Esophagus muscularis mucosa (tissue), 4 donors: ENCODE measurements around the gene MNAT1. TPM values are rescaled to one million over a fixed set of nuclear protein-coding genes. Genes with fewer than 3 reads are reported as not detected.

Experiments used
- DNase-seq: peaks from one replicate; pipeline ENCODE4 v3.0.0-alpha.2; 2017; ENCODE audit errors: extremely low spot score
- H3K27ac ChIP-seq, 4 donors: fragments of 200-600 bp; sonication (generic); replicated peaks in 1 of 4; 1 replicate in 3 of 4; 2 replicates in 1 of 4; pipeline ENCODE4 v1.5.1; 2016 to 2019; ENCODE audit warnings: mild to moderate bottlenecking in 1 of 4
- H3K27me3 ChIP-seq, 4 donors: fragments of 200-600 bp; sonication (generic); one replicate each; pipeline versions ENCODE4 v1.5.1 to v1.6.0; 2016 to 2019
- H3K36me3 ChIP-seq, 4 donors: fragments of 200-600 bp; sonication (generic); one replicate each; pipeline ENCODE4 v1.5.1; 2016 to 2019
- H3K4me1 ChIP-seq, 4 donors: fragments of 200-600 bp; sonication (generic); one replicate each; pipeline ENCODE4 v1.5.1; 2016 to 2019
- H3K4me3 ChIP-seq, 4 donors: fragments of 200-600 bp; sonication (generic); 1 replicate in 2 of 4; 2 replicates in 2 of 4; pipeline ENCODE4 v1.5.1; 2016 to 2019; ENCODE audit warnings: mild to moderate bottlenecking in 4 of 4, moderate library complexity in 1 of 4
- H3K9me3 ChIP-seq, 4 donors: fragments of 200-600 bp; sonication (generic); 1 replicate in 3 of 4; 2 replicates in 1 of 4; pipeline ENCODE4 v1.5.1; 2016 to 2019
- EP300 ChIP-seq: sonication (generic); formaldehyde crosslinking; IDR thresholded peaks from one replicate; pipeline ENCODE4 v1.6.1; 2017; ENCODE audit warnings: antibody characterized with exemption
- POLR2A ChIP-seq: fragments of 450-650 bp; IDR thresholded peaks from one replicate; pipeline ENCODE4 v1.6.1; 2017; ENCODE audit warnings: antibody characterized with exemption, moderate library complexity, mild to moderate bottlenecking, low read depth
- POLR2AphosphoS5 ChIP-seq, 2 donors: sonication (generic); formaldehyde crosslinking; IDR thresholded peaks; one replicate each; pipeline ENCODE4 v1.6.1; 2017; ENCODE audit warnings: antibody characterized with exemption in 2 of 2
- WGBS: methylation state at CpG from one replicate; pipeline ENCODE4 v1.1.5; 2018; 5-methylcytosine and 5-hydroxymethylcytosine counted together
- intact Hi-C: fragments of 100-400 bp; cut with DNase I; formaldehyde crosslinking; loops from one replicate; pipeline ENCODE4 v1.15.1; 2023
- total RNA-seq, 4 donors: library from RNA; depleted of rRNA; stranded (reverse); fragments of >200 nt; gene quantifications; one replicate each; pipeline versions ENCODE4 v1.1.0 to v1.2.1, GENCODE V29; 2016
- TF ChIP-seq, protein P1 (sequence below), 3 experiments: fragments of 200-600 bp in 2 of 3; fragments of 450-650 bp in 1 of 3; sonication (generic) in 2 of 3; IDR thresholded peaks; one replicate each; pipeline ENCODE4 v1.5.1; 2017 to 2019; ENCODE audit warnings: antibody characterized with exemption in 3 of 3, mild to moderate bottlenecking in 2 of 3, moderate library complexity in 1 of 3

The MNAT1 gene
- total RNA-seq, 4 donors from 2014 or later = 34.9 to 48.2 (median 38.1) TPM

DNA sequence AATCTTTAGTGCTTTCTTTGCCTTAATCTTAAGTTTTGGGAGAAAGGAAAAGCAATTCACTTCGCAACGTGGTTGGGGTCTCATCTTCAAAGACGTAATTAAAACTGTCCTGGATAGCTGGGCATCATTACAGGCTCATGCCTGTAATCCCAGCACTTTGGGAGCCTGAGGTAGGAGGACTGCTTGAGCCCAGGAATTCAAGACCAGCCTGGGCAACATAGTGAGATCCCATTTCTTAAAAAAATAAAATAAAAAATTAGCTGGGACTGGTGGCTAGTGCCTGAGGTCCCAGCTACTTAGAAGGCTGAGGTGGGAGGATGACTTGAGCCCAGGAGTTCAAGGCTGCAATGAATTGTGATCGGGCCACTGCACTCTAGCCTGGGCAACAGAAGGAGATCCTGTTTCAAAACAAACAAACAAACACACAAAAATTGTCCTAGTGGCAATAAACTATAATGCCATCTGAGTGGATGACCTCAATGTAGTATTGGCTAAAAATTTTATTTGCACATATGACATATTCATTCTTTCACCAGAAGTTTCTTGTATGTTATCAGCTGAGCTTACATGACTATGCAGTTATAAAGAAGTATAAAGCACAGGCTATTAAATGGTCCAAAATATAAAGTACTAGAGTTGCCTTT lies 1.6 kb upstream of the MNAT1 start:
- WGBS = 73% methylated on average over 4 of the region's 4 CpGs
- intact Hi-C loops = no loop called here
- TF ChIP-seq, protein P1, sequence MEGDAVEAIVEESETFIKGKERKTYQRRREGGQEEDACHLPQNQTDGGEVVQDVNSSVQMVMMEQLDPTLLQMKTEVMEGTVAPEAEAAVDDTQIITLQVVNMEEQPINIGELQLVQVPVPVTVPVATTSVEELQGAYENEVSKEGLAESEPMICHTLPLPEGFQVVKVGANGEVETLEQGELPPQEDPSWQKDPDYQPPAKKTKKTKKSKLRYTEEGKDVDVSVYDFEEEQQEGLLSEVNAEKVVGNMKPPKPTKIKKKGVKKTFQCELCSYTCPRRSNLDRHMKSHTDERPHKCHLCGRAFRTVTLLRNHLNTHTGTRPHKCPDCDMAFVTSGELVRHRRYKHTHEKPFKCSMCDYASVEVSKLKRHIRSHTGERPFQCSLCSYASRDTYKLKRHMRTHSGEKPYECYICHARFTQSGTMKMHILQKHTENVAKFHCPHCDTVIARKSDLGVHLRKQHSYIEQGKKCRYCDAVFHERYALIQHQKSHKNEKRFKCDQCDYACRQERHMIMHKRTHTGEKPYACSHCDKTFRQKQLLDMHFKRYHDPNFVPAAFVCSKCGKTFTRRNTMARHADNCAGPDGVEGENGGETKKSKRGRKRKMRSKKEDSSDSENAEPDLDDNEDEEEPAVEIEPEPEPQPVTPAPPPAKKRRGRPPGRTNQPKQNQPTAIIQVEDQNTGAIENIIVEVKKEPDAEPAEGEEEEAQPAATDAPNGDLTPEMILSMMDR (IDR thresholded peaks at IDR 0.05) = no peak
- TF ChIP-seq POLR2AphosphoS5 (IDR thresholded peaks at IDR 0.05) = no peak
- Histone ChIP-seq H3K9me3 (no peaks in the 10 kb centered on the region), H3K27me3 (no peaks in the 10 kb centered on the region), H3K36me3 (no peaks in the 10 kb centered on the region), H3K4me3 (no peak overlapping the region), H3K4me1 (peaks cover 20 to 26% (median 22%) of the 10 kb centered on the region in 4 donors), H3K27ac (no peak overlapping the region)
- DNase-seq = no peak

- intact Hi-C loops = no loop called here
- peak overlapping the region; percentile 81 to 83 (median 82) for H3K27ac ChIP-seq
- TF ChIP-seq POLR2AphosphoS5 (IDR thresholded peaks at IDR 0.05) (no peak), POLR2A (no peak), EP300 (no peak)
- TF ChIP-seq, protein P1 (IDR thresholded peaks at IDR 0.05) = no peak
- peaks cover 20 to 38% (median 25%) of the 10 kb centered on the region in 4 donors for H3K4me1 ChIP-seq
- WGBS = 13% methylated on average over 5 of the region's 5 CpGs
- no peaks in the 10 kb centered on the region for H3K9me3 ChIP-seq
- no peak for DNase-seq
- H3K4me3 ChIP-seq = peak overlapping the region; percentile 72 to 93 (median 84)
- H3K27me3 ChIP-seq = no peaks in the 10 kb centered on the region
- H3K36me3 ChIP-seq = no peaks in the 10 kb centered on the region
These were observed 855 bp downstream of the MNAT1 start for GRCh38 chr14:60735416-60735815.

- Histone ChIP-seq H3K36me3 (no peaks in the 10 kb centered on the region), H3K27ac (no peak overlapping the region), H3K4me1 (peaks cover 20 to 38% (median 25%) of the 10 kb centered on the region in 4 donors), H3K4me3 (peak overlapping the region in 2 of 4 donors; percentile 79 to 93), H3K27me3 (no peaks in the 10 kb centered on the region), H3K9me3 (no peaks in the 10 kb centered on the region)
- WGBS = 23% methylated on average over 4 of the region's 4 CpGs
- intact Hi-C loops = no loop called here
- TF ChIP-seq, protein P1 (IDR thresholded peaks at IDR 0.05) = no peak
- TF ChIP-seq POLR2AphosphoS5 (IDR thresholded peaks at IDR 0.05) (no peak), EP300 (no peak), POLR2A (no peak)
- no peak for DNase-seq
These were observed 1.9 kb downstream of the MNAT1 start for GRCh38 chr14:60736494-60736893.

DNA sequence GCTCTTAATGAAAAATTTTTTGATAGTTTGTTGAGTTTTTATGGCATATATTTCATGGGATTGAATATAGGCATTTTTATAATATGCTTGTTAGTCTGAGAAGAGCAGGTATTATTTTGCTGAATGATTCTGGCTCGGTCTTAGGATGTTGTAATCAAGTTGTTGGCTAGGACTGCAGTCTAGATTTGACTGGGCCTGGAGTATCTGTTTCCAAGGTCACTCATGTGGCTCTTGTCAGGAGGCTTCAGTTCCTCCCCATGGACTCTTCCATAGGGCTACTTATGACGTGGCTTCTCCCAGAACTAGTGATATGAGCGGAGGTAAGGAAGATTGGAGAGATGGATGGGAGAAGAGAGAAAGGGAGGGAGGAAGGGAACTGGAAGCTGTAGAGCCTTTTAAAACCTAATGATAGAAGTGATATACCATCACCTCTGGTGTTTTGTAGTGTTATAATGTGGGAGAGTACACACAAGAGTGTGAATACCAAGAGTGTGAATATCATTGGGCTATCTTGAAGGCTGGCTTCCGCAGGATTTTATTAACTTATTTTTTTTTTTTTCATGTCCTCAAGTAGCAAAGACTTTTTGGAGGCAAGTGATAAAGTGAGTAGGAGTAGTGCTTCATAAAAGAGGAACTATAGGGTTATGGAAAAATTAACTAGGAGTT lies 4.4 kb downstream of the MNAT1 start:
- Histone ChIP-seq H3K27me3 (no peaks in the 10 kb centered on the region), H3K36me3 (no peaks in the 10 kb centered on the region), H3K27ac (no peak overlapping the region), H3K9me3 (peaks cover 0 to 9% (median 7%) of the 10 kb centered on the region in 4 donors), H3K4me1 (peaks cover 19 to 37% (median 25%) of the 10 kb centered on the region in 4 donors), H3K4me3 (no peak overlapping the region)
- no peak for DNase-seq
- no peak for TF ChIP-seq POLR2A
- no peak for TF ChIP-seq POLR2AphosphoS5 (IDR thresholded peaks at IDR 0.05)
- TF ChIP-seq, protein P1 (IDR thresholded peaks at IDR 0.05) = no peak
- TF ChIP-seq EP300 = no peak
- 88% methylated on average over 4 of the region's 4 CpGs for WGBS
- intact Hi-C loops = no loop called here
